HG03354 (cell line): ENCODE results near the gene CHST7.

Experiments used
- ATAC-seq: cut with Tn5 transposase; IDR thresholded peaks from one replicate; pipeline ENCODE4 v1.9.1; 2021; ENCODE audit warnings: mild to moderate bottlenecking; ENCODE audit not compliant: unreplicated experiment, poor library complexity, severe bottlenecking

CHST7 gene

DNA sequence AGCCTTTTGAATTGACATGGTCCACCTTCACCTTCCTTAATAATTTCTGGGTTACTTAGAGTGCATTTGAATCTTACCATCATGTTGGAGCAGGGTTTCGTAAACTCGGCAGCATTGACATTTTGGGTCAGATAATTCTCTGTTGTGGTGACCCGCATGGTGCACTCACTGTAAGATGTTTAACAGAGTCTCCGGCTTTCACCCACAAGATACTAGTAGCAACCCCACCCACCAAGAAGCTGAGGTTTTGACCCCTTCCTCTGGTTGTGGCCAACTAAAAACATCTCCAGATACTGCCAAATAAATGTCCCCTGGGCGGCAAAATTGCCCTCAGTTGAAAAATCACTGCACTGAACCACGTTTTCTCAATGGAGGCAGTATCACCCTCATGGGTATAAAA, 62.7 kb downstream of the CHST7 start:
- ATAC-seq: no peak

DNA sequence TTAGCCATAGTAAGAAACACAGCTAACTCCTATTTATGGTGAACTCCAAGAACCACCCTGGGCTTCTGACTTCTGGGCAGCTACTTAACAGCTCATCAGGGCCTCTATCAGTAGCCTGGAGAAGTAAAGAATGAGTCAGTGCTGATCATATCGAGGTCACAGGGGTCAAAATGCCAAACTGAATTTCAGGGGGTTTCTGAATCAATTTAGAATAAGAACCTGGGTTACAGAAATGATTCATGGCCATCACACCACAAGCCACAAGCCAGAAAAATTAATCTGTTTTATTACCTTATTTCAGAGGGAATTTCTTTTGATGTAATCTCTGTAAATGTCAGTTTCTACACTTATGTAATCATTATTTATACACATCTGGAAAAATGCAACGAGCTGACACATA, 64.4 kb downstream of the CHST7 start:
- peak; percentile 74 for ATAC-seq

DNA sequence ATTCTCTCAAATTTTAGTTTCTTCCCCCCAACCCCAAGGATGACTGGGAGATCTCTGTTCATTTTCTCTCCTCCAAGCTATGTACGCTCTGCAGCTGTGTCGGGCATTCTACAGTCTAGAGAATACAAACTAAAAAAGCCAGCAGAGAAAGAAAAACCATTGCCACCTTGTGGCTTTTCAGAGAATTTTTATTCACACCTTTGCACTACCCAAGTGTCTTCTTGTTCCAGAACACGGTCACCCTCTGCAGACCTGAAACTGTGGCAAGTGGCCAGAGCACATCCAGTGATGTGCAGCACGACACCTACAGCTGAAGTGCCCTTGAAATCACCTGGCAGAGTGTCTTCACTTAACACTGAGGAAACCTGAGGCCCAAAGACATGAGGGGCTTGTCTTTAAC, 68.6 kb downstream of the CHST7 start:
- no peak for ATAC-seq

DNA sequence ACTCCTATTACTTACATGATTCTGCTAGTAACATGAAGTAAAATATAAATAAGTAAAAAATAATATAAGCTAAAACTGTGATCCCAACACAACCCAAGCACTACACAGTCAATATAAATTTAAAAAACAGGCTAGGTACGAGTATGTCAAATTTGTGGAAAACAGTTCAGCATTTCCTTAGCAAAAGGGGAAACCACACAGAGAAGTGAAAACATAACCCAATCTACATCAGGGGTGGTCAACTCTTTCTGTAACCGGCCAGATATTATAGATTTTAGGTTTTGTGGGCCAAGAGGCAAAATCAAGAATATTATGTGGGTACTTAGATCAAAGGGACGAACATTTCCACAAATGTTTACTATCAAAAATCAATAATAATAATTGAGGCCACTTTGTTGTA, 70.1 kb downstream of the CHST7 start:
- ATAC-seq: no peak

DNA sequence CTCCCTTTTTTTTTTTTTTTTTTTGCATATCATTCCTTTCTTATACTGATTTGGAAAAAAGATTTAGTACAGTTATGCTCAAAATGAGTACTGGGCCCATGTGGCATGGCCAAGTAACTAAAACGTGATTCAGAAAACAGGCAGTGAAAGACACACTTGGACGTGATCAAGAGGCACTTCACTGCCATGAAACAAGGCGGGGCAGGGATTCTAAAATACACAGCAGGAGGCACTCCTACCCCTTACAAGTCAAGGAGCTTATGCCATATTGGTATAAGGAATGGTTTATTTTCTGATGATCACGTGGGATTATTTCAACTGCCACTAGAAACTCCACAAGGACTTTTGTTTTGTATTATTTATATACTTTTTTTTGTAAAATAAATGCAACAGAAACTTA, 72.0 kb downstream of the CHST7 start:
- ATAC-seq: no peak

DNA sequence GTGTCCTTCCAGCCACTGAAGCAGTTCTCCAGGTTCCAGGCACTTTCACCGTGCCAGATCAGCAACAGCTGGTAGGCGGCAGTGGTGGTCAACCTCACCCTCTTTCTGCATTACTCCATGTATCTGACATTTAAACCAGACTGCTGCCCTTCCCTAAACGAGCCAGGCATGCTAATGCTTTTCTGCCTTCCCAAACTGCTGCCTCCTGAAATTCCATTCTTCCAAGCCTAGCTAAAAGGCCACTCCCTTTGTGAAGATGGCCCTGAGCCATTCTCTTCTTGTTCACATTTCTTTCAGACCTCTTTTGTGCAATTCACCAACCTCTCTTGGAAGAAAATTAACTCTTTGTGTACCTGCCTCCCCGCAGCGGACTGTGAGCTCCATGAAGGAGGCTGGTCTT, 73.7 kb downstream of the CHST7 start:
- no peak for ATAC-seq
